ENCODE measurements around the gene SUGCT.
"Not testable (repeated sequence)": the region's sequence is repeated elsewhere in the genome, so short reads cannot be mapped to it uniquely, and the experiment has no call there.

The SUGCT gene

GRCh38 chr7:40627361-40627760, 492.6 kb downstream of the SUGCT start:
- DNase-seq (ENCODE audit: low read depth) = not testable (repeated sequence)

DNA sequence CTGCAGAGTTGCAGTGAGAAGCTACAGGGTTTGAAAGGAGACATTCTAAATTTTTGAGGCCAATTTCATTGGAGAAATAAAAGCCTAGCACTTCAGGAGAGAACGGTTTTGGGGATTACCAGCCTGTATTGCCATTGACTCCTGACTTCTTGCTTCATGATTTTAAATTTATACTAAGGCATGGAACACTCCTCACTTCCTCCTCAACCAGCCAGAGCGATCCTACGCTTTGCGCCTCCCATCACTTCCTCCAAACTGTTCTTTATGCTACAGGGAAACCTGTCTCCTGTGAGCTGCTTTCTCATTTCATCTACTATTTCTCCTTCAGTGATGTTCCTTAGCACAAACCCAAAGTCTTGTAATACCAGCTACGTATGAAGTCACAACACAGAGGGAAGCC, 495.1 kb downstream of the SUGCT start:
- no peak for DNase-seq (ENCODE audit: low read depth)

DNA sequence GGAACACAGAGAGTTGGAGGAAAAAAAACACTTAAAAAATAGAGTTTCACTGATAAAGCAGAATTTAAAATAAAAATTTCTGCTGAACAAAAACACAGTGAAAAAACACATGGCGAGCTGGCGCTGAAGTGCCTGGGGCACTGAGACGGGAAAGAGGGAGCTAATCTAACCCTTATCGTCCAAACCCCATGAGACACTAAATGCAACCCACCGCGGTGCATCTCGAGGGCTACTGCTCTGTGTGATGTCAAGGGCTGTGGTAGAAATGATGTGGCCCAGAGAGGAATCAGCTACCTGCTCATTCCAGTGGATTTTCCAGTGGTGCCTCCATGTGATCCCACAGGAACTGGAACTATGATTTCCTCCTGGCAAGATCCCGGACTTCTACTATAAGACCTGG, 499.3 kb downstream of the SUGCT start:
- DNase-seq (ENCODE audit: low read depth) = no peak

DNA sequence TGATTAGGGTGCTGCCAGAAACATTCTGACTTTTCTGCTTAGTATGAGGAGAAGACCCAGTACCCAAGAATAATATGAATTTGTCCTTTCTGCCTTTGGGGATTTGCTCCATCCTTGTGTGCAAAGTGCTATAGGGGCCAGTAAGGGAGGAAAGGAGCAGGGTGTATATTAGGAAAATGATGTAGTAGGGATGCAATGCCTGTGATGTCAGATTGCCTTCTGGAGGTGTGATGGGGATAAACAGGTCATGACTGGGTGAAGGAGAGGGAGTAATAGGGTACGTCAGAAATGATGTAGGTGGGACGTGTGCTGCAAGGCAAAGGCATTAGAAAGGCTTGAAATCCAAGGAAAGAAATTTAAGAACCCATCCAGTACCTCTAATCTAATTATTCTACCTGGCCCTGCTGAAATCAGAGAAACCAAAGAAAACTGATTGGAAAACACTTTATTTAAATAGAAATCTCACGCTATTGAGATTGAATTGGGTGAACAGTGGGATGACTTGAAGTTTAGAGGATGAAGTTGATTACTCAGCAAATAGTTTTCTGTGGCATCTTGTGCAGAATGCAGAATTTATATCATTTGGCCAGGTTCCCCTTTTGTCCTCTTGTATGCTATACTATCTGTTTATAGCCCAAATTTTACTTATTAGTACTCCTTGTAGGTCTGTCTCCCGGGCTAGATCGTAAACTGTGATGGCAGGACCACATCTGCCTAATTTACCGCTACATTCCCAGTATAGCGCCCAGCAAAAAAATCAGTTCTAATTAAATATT, 503.9 kb downstream of the SUGCT start:
- DNase-seq (ENCODE audit: low read depth) = no peak

GRCh38 chr7:40640566-40640965, 505.8 kb downstream of the SUGCT start:
- no peak for DNase-seq (ENCODE audit: low read depth)

GRCh38 chr7:40641701-40642100, 506.9 kb downstream of the SUGCT start:
- no peak for DNase-seq (ENCODE audit: low read depth)

DNA sequence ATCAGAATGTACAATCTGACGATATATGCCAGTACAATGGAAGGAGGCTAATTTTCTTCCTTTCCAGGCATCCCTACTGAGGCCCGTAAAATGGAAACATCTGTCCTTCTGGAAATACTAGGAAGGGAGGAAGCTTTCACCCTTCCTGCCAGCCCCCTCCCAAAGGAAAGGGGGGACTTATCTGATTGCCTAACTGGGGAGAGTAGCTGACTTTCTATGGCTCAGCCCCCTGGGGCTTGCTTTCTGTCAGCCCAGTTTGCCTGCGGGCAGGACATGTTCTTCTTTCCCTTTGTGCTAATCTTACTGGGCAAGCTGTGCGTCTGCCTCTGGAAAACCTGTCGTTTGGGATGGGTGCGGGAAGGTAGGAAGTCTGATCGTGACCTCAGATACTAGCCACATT, 508.9 kb downstream of the SUGCT start:
- no peak for DNase-seq (ENCODE audit: low read depth)

GRCh38 chr7:40644454-40645188, 509.8 kb downstream of the SUGCT start:
- DNase-seq (ENCODE audit: low read depth) = no peak

GRCh38 chr7:40645197-40645596, 510.4 kb downstream of the SUGCT start:
- no peak for DNase-seq (ENCODE audit: low read depth)

GRCh38 chr7:40646717-40647116, 511.9 kb downstream of the SUGCT start:
- no peak for DNase-seq (ENCODE audit: low read depth)

GRCh38 chr7:40647719-40648118, 512.9 kb downstream of the SUGCT start:
- DNase-seq (ENCODE audit: low read depth) = no peak

GRCh38 chr7:40649247-40649646, 514.4 kb downstream of the SUGCT start:
- no peak for DNase-seq (ENCODE audit: low read depth)

DNA sequence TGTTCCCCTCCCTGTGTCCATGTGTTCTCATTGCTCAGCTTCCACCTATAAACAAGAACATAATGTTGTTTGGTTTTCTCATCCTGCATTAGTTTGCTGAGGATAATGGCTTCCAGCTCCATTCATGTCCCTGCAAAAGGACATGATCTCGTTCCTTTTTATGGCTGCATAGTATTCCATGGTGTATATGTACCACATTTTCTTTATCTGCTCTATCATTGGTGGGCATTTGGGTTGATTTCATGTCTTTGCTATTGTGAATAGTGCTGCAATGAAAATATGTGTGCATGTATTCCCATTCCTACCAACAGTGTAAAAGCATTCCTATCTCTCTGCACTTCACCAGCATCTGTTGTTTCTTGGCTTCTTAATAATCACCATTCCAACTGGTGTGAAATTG, 516.1 kb downstream of the SUGCT start:
- not testable (repeated sequence) for DNase-seq (ENCODE audit: low read depth)

DNA sequence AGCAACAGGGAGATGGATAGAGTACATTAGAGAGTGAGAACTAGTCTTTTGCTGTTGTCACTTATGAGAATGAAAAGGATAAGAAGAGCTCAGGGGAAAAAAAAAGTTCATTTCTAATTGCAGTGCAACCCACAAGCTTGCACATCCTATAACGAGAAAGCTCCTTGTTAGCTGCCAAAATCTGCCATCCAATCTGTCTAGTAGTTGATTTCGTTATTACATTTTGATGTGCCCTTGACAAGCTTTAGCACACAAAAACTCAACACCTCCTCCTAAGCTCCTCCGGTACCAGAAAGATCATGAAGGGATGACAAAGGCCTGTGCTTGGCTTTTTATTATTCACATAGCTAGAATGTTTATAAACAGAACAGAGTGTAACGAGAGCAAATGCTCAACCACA, 519.4 kb downstream of the SUGCT start:
- DNase-seq (ENCODE audit: low read depth) = no peak

DNA sequence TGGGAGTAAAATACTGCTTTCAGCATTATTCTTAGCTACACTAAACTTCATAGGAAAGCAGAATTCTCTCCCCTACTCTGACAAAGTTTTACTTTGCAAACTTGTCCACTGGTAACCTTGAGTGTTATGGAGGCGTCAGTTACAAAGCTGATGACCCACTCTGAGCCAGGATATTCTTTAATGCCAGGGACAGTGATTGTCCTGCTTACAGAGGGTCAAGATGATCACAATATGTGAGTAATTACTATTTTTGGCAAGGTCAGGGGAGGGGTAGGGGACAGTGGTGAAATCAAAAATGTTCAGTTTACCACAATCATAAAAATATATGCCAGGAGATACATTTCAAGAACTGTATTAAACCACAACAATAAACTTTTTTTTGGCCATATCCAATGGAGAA, 520.6 kb downstream of the SUGCT start:
- DNase-seq (ENCODE audit: low read depth) = no peak

DNA sequence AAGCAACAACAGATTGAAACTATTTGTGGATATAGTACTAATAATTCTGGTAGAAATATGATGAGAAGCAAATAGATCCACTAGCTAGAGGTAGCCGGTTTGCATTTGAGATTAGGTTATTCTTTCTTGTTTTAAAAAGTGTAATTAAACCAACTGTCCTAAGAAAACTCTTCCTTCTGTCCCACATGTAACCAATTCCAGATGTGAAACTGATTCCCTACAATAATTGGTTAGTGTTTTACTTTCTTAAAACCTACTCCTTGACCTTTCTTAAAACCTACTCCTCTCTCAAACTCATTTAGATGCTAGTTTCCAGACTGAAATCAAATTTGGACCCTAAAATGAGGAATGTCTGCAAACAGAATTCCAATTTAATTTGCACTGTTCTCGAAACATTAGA, 521.5 kb downstream of the SUGCT start:
- DNase-seq (ENCODE audit: low read depth) = no peak

DNA sequence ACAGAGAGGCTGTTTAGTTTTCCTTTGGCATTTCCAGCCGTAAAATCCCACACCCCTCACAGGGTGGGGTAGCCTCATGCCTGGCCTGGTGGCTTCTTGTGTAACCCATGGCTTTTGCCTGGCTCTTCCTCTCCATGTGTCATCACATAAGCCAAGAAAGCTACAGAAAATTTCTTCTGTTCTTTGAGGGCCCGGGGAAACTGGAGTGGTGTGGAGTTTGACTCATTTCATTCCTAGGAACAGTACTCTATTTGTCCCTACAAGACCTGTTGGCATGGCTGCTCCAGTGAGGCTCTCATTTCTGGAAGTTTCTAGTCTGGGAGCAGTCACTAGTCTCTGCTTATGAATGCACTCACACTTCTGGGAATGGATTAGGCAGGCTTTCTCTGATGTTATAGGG, 523.9 kb downstream of the SUGCT start:
- no peak for DNase-seq (ENCODE audit: low read depth)

- no peak for DNase-seq (ENCODE audit: low read depth)
Observed at GRCh38 chr7:40659231-40659630, 524.4 kb downstream of the SUGCT start.

DNA sequence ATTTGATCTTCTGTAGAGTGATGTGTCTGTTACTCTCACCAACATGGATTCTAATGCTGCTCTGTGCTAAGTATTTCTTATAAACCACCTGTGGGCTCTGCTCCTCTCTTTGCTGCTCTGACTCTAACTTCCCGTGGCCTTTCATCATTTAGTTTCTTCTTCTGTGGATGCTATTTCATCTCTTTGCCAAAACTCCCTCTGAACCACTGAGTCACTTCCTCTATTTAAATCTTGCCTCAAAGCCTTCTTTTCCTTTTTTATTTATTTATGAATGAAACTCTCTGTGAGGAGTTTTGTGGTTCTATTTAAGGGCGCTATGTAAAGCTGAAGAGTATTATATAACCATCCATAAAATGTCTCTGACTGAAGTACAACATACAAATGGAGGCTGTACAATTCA, 538.5 kb downstream of the SUGCT start:
- no peak for DNase-seq (ENCODE audit: low read depth)

DNA sequence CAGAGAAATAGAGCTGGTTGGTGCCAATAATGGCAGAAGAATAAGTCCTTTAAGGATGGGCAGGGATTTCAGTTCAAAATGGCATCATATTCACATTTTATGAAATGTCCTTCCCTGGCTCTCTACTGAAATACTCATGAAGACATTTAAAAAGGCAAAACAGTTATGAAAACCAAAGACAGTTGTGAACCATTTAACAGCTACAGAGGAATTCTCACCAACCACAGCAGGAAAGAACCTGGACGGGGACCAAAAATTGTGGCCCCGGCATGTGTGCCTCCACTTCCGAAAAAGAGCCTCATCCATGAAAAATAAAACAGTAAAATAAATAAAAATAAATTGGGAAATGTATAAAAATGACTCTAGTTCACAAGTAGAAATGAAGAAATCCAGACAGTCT, 539.5 kb downstream of the SUGCT start:
- DNase-seq (ENCODE audit: low read depth) = no peak

DNA sequence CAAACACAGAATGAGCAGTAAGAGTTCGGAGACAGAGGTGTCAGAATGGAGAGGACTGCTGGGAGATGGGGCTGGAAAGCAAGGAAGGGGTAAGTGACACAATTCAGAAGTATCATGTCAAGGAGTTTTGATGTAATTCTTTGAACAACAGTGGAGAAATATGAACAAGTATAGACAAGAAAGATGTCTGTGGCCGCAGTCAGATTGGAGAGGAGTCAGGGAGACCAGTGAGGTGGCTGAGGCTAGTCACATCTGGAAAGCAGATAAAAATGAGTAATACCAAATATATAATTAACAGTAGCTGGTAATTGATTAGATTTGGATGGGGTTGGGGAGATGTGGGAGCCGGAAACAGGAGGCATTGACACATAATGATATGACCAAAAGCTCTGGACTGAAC, 540.9 kb downstream of the SUGCT start:
- no peak for DNase-seq (ENCODE audit: low read depth)

- DNase-seq (ENCODE audit: low read depth) = no peak
Observed at GRCh38 chr7:40676221-40676620, 541.4 kb downstream of the SUGCT start.

GRCh38 chr7:40680657-40681056, 545.9 kb downstream of the SUGCT start:
- no peak for DNase-seq (ENCODE audit: low read depth)

- DNase-seq (ENCODE audit: low read depth) = no peak
Observed at GRCh38 chr7:40682696-40683095, 547.9 kb downstream of the SUGCT start.
